T-helper 1 cell treated with Interleukin-12 subunit alpha and Interleukin-12 subunit beta and Interleukin-4 antibody, amounts not matched to agents 30 ng/mL and 1 ng/mL, for 36 hours (primary cell): ENCODE results near the gene ZC3HAV1. TPM values are rescaled to one million over a fixed set of nuclear protein-coding genes. Genes with fewer than 3 reads are reported as not detected.
"Not testable (repeated sequence)": the region's sequence is repeated elsewhere in the genome, so short reads cannot be mapped to it uniquely, and the experiment has no call there.

Source experiments
- intact Hi-C: fragments of 100-400 bp; cut with micrococcal nuclease; formaldehyde crosslinking; loops from one replicate; pipeline ENCODE4 v1.15.1; 2024
- total RNA-seq: library from RNA; stranded (reverse); gene quantifications from 2 replicates; pipeline ENCODE4 v1.2.3, GENCODE V29; 2022

Gene ZC3HAV1
- total RNA-seq, 1 donor from 2014 or later: 131 TPM

GRCh38 chr7:139091677-139091996 is 17.9 kb downstream of the ZC3HAV1 start:
- intact Hi-C loops: loop anchor here (1.0 to 5.0 kb wide), 2 partner anchors 46 to 971 kb away; partner anchors contain the start of gene PARP12

DNA sequence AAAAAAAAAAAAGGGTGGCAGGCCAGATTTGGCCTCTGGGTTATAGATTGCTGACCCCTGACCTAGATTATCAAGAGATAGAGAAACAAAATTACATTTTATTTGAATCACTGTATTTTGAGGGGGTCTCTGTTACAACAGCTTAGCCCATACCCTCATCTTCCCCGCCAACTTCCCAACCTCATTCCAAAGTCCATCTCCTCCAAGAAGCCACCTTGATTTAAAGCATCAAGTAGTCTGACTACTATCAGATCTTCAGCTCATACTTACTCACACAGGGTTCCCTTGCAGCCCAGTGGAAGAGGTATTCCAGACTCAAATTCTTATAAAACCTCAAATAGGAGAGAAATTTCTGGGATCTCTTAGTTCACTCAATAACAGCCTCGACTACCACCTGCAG is 20.4 kb downstream of the ZC3HAV1 start:
- intact Hi-C loops: no loop called here

DNA sequence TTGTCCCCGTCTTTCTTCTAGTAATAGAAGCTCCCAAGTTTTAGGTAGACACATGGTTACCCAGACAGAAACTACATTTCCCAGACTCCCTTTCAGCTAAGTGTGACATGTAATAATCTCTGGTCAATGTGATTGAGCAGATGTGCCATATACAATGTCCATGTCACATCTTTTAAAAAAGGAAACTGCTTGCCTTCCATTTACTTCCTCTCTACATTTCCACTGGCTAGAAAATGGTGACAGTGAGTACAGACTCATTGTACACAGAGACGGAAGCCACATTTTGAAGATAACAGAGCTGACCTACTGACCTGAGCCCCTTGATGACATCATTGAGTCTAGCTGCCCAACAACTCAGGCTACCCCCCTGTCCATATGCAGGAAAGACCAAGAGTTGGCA is 21.3 kb downstream of the ZC3HAV1 start:
- intact Hi-C loops: no loop called here

- intact Hi-C loops: no loop called here
Measured at GRCh38 chr7:139087212-139087611, 22.3 kb downstream of the ZC3HAV1 start.

DNA sequence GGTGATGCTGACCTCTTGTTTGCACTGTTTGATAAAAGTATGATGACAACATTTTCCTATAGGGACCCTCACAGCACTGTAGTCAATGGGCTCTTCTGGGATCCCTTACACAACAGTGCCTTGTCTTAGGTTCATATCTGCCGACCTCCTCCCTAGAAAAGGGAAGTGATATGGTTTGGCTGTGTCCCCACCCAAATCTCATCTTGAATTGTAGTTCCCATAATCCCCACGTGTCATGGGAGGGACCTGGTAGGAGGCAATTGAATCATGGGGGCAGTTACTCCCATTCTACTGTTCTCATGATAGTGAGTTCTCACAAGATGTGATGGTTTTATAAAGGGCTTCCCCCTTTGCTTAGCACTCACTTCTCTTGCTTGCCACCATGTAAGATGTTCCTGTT is 23.1 kb downstream of the ZC3HAV1 start:
- intact Hi-C loops: loop anchor here (1.0 kb wide), 1 partner anchor 8 kb away; no protein-coding TSS in a partner anchor

DNA sequence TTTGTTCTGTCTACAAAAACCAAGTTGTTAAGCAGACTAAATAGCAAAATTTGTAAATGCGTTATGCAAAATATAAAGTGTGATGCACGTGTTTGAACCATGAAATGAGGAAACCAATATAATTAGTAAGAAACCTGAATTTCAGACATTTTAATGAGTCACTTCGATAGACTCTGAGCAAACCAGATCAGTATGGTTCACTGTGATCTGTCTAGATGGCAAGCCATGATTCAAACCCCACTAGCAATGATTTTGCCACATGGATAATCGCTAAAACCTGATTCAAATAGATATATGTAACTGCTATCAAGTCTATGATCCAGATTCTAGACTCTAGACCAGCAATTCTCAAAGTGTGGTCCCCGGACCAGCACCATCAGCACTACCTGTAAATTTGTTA is 24.8 kb downstream of the ZC3HAV1 start:
- intact Hi-C loops: loop anchor here (1.0 kb wide), 1 partner anchor 9 kb away; no protein-coding TSS in a partner anchor

DNA sequence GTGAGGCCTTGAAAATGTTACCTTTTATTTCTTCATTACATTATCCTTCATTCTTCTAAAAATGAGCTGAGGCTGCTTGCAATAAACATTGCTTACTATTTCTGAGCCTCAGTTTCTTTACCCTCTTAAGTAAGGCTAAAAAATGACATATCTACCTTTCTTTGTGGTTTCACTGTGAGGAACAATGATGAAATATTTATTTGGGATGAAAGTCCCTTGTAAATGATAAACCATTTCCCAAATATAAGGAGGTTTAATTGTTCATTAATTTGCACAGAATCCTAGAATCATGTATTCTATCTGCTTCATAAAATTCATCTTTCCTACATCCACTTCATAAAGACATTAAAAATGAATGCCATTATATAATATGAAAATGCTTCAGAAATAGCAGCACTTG is 27.9 kb downstream of the ZC3HAV1 start:
- intact Hi-C loops: no loop called here

GRCh38 chr7:139080905-139081304 is 28.6 kb downstream of the ZC3HAV1 start:
- intact Hi-C loops: no loop called here

DNA sequence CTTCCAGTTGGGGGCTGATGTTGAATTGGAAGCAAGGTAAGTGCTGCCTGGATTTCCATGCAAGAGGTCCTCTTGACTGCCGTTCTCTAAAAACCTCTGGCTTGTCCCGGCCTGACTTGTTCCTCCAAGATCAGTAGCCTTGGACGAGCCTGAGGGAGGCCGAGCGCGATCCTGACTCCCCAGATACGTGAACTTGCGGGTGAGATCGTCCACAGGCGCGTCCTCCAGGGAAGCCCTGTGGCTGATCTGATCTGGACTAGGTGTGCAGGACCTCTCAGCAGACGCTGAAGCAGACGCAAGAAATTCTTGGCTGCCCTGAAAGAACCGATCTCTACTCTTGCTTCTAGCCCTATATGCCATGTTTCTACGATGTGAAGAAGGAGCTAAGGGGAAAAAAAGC is 29.7 kb downstream of the ZC3HAV1 start:
- intact Hi-C loops: no loop called here

- intact Hi-C loops: no loop called here
Measured at GRCh38 chr7:139078911-139079310, 30.6 kb downstream of the ZC3HAV1 start.

DNA sequence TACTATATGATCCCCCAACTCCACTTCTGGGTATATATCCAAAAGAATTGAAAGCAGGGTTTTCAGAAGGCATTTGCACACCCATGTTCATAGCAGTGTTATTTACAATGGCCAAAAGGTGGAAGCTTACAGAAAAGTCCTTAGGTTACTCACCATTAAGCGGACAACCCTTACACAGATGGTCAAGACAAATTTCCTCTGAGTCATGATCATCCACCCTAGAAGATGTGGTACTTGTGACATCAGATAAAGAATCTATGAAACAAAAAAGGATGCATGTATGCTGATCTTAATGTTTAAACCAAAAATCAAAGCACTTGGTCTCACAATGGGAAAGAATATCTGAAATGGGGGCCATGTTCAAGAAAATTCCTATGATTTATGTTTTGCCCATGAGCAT is 31.1 kb downstream of the ZC3HAV1 start:
- intact Hi-C loops: no loop called here

DNA sequence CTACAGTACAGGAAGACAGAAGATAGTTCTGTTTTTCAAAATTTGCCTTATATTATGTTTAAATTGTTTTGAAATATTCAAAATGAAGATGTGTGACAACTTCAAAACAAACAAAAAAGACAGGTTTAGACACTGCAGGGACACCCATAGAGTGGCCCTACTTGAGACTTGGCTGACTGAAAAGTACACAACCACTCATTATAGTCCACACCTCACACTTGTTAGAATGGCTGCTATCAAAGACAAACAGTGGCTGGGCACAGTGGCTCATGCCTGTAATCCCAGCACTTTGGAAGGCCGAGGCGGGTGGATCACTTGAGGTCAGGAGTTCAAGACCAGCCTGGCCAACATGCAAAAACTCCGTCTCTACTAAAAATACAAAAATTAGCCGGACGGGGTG is 31.8 kb downstream of the ZC3HAV1 start:
- intact Hi-C loops: not testable (repeated sequence)

DNA sequence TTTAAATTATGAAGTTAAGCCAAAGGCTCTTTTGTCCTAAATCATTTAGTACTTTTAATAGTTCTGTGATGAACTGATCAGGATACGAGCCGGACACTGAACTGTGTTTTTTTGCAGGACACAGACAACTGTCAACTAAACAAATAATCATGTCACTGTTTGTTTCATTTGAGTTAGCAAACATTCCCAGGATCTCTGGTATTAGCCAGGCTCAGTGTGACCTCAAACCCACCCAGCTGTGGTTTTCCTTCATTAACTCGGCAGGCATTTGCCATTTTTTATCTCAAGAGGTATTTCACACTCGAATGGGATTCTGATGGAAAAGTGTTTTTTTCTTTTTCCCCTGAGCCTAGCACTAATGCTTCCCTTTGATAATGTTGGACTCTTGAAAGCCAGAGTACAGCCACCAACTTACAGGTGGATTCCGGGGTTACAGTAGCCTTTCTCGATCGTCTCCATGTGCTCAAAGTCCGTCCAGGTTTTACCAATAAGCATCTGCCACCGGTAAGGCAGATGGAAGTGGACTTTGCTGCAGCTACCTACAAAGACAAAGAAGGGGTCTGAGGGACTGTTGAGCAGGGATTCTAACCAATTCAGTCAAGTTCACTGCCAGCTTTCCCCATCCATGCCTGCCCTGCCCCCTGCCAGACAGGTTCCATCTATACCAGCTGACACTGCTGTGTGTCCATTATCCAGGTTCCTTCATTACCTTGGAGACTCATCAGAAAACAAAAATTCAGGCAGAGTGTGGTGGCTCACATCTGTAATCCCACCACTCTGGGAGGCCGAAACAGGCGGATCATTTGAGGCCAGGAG is 33.4 kb downstream of the ZC3HAV1 start:
- intact Hi-C loops: loop anchor here (1.0 to 2.0 kb wide), 7 partner anchors 8 to 190 kb away; partner anchors contain the start of gene ZC3HAV1

DNA sequence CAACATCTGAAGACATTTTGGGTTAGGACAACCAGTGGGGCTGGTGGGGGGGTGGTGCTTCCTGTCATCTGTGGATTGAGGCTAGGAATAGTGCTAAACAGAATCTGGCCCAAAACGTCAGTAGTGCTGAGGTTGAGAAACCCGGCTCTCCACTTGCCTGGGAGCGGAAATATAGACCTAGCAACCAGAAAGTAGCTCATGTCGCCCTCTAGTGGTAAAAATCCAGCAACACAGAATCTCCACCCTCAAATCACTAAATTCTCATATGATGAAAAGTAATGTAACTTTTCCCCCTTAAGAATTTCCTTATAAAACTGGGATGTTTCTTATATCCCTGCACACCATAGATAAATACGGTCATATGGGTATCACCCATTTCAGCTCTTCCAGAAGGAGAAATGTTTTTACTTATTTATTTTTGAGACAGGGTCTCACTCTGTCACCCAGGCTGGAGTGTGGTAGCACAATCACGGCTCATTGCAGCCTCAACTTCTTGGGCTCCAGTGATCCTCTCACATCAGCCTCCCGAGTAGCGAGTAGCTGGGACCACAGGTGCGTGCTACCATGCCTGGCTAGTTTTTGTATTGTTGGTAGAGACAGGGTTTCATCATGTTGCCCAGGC is 34.4 kb downstream of the ZC3HAV1 start:
- intact Hi-C loops: loop anchor here (1.0 to 2.0 kb wide), 7 partner anchors 9 to 189 kb away; partner anchors contain the start of gene ZC3HAV1

GRCh38 chr7:139072796-139073195 is 36.7 kb downstream of the ZC3HAV1 start:
- intact Hi-C loops: no loop called here

- intact Hi-C loops: loop anchor here (1.0 kb wide), 1 partner anchor 8 kb away; no protein-coding TSS in a partner anchor
Measured at GRCh38 chr7:139071680-139072079, 37.8 kb downstream of the ZC3HAV1 start.

GRCh38 chr7:139068544-139069399 is 40.7 kb downstream of the ZC3HAV1 start:
- intact Hi-C loops: no loop called here

DNA sequence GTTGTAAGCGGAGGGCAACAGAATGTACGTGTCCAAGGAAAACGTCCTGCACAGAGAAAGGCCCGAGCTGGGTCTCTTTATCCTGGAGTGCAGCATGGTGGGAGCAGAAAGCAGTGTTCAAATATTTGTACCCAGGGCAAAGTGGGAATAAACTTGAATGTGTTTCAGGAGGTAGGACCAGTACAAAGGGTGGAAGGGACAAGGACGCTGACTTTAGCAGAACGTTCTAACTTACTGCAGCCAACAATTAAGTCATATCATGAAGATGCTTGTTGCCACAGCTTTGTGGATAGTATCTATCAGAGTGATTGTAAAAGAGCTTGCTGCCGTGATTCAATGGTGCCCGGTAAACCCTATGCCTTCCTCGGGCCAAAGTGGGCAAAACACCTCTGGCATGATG is 43.2 kb downstream of the ZC3HAV1 start:
- intact Hi-C loops: no loop called here

DNA sequence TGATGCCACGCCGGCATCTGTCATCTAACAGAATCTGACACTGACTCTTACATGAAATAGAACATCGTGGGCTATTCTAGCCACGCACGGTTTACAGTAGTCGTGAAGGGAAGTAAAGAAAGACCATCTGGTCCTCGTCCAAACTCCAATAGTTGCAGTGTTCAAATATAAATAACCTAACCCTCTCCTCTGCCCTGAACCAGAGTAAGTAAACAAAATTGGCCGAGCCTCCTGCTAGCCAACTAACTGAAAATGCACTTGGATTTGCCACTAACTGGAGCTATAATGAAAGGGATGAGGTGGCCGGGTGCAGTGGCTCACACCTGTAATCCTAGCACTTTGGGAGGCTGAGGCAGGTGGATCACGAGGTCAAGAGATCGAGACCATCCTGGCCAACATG is 44.2 kb downstream of the ZC3HAV1 start:
- intact Hi-C loops: no loop called here

- intact Hi-C loops: loop anchor here (1.0 kb wide), 1 partner anchor 8 kb away; no protein-coding TSS in a partner anchor
Measured at GRCh38 chr7:139061416-139061815, 48.1 kb downstream of the ZC3HAV1 start.

- intact Hi-C loops: loop anchor here (1.0 kb wide), 2 partner anchors 7 to 12 kb away; no protein-coding TSS in a partner anchor
Measured at GRCh38 chr7:139060695-139061237, 48.8 kb downstream of the ZC3HAV1 start.
